A549 treated with Mapracorat at 1 μM for 4 hours (cell line): Measurements from ENCODE around the gene TMOD2. TPM values are rescaled to one million over a fixed set of nuclear protein-coding genes. Genes with fewer than 3 reads are reported as not detected.

Experiments used
- total RNA-seq: library from RNA; stranded (reverse); fragments of 200-300 nt; extraction: Qiagen RNA extraction; gene quantifications from 5 replicates; pipeline ENCODE4 v1.2.3, GENCODE V29; 2022

TMOD2 gene
- total RNA-seq: 1.1 to 2.7 TPM (median 2.0 TPM) in 5 replicates

GRCh38 chr15:51750792-51751696 lies at the start of gene TMOD2:
Gene TMOD2 (plus strand): TSS chr15:51751597. CDS start chr15:51766442, 14,845 bp downstream.

GRCh38 chr15:51737522-51738305 lies 13.7 kb upstream of the TMOD2 start, which contains the start of gene LYSMD2:
Gene LYSMD2 (minus strand): TSS chr15:51737655. CDS start chr15:51737622, 33 bp downstream.

GRCh38 chr15:51829376-51830275 lies 78.2 kb downstream of the TMOD2 start, which contains the start of gene TMOD3:
Gene TMOD3 (plus strand): TSS chr15:51829653. CDS start chr15:51862885, 33,232 bp downstream.

Other genes starting within 250 kb of the TMOD2 start
- gene DMXL2, start 128.8 kb upstream of the TMOD2 start, total RNA-seq: 15.0 to 20.4 TPM (median 16.9 TPM) in 5 replicates
- 0.06 to 0.08 TPM (median 0.07 TPM) in 4 of 5 replicates, not detected in the other for gene SCG3, start 70.1 kb upstream of the TMOD2 start, total RNA-seq
- gene LYSMD2, start 13.9 kb upstream of the TMOD2 start, total RNA-seq: 20.6 to 26.1 TPM (median 23.3 TPM) in 5 replicates
- 44.1 to 63.3 TPM (median 57.3 TPM) in 5 replicates for gene TMOD3, start 78.1 kb downstream of the TMOD2 start, total RNA-seq
- gene LEO1, start 220.2 kb downstream of the TMOD2 start, total RNA-seq: 43.9 to 64.3 TPM (median 44.0 TPM) in 5 replicates